GM19463 (cell line): ENCODE data around the gene TMEM219.
"Not testable (repeated sequence)": the region's sequence is repeated elsewhere in the genome, so short reads cannot be mapped to it uniquely, and the experiment has no call there.

Source experiments
- ATAC-seq: cut with Tn5 transposase; IDR thresholded peaks from one replicate; pipeline ENCODE4 v1.9.1; 2021; ENCODE audit warnings: mild to moderate bottlenecking, moderate library complexity; ENCODE audit not compliant: unreplicated experiment

The TMEM219 gene

DNA sequence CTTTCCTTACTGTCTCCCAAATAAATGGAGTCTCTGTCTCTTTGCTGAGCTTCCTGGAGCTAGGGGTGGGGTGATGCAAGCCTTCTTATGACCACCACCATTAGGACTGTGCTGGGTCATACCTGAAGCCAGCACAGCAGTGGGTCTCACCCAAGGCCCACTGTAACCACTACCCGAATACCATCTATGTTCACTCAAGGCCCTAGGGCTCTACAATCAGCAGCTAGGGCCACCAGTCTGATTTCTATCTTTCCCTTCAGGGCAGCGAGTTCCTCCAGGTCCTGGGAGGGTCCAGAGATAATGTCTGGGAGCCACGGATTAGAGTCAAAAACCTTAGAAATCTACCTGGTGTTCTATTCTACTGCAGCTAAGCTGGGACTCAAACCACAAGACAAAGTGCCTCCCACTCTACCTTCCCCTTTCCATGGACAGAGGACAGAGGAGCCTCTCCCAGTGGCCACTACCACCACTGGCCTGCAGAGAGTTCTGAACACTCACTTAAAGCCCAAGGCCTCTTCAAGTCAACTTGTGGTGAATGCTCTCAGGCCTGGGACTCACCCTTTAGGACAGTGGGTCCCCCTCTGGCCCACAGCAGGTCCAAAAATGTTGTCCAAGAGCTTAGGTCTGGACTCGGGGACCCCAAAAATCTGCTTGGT is 10.9 kb upstream of the TMEM219 start:
- no peak for ATAC-seq

DNA sequence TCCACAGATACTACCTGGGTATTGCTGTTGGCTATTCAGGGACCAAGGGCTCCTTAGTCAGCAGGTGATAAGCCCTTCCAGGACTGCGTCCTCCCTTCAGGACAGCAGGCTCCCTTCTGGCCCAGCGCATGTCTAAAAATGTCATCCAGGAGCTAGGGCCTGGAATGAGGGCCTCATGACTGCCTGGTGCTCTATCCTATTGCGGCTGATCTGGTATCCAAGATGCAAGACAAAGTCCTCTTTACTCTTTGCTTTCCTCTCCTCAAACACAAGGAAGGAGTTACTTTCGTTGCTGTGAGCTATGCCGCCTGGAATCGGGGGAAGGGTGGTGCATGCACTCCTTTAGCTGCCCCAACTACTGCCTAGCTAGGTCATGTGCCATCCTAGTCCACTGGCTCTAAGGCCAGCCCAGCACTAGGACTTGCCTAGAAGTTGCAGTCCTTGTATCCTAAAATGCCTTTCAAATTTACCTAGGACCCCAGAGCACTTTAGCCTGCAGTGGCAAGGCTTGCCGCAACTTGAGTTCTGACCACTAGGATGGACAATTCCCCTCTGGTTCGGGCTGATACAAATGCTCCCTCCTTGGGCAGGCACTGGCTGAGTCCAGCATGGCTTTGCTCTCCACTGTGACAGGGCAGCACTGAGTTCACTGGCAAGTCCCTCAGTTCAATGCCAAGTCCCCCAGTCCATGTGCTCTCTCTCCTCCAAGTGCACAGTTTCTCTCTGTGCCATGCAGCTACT is 10.1 kb upstream of the TMEM219 start:
- ATAC-seq: no peak

DNA sequence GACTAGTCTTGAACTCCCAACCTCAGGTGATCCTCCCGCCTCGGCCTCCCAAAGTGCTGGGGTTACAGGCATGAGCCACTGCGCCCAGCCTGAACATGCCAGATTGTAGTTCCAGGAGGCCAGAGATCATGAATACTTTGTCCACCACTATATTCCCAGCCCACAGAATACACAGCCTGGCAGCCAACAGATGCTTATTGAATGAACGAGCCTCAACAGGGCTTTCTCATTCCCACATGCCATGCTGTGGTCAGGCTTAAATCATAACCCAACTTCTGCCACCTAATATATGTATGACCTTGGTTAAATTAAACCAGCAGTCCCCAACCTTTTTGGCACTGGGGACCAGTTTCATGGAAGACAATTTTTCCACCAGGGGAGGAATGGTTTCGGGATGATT is 3.1 kb upstream of the TMEM219 start:
- ATAC-seq: no peak

DNA sequence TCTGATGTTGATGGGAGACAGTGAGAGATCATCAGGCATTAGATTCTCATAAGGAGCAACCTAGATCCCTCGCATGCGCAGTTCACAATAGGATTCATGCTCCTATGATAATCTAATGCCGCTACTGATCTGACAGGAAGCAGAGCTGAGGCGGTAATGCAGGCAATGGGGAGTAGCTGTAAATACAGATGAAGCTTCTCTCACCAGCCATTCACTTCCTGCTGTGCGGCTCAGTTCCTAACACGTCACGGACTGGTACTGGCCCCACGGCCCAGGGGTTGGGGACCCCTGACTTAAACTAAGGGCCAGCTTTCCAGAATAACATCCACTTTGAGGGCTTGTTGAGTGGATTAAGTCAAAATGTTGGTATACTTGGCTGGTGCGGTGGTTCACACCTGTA is 2.6 kb upstream of the TMEM219 start:
- ATAC-seq: no peak

DNA sequence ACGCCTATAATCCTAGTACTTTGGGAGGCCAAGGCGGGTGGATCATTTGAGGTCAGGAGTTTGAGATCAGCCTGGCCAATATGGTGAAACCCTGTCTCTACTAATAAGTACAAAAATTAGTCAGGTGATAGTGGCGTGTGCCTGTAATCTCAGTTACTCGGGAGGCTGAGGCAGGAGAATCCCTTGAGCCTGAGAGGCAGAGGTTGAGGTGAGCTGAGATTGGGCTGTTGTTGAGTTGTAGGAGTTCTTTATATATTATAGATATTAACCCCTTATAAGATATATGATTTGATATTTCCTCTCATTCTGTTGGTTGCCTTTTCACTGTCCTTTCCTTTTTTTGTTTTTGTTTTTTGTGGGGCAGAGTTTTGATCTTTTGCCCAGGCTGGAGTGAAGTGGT is 2.1 kb upstream of the TMEM219 start:
- ATAC-seq: not testable (repeated sequence)

DNA sequence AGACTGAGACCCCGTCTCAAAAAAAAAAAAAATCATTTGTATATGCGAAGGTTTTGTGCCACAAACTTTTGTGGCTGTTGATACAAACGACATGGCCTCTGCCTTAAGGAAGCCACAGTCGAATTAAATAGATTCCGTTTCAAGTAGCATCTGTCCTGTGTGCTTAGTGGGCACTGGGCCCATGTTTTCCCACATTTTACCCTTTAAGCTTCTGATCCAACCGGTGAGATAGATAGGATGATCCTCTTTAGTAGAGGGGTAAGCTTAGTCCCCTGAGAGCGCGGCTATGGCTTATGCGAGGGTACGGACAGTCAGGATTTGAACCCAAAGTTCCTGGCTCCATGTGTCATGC is 776 bp upstream of the TMEM219 start:
- ATAC-seq: no peak

DNA sequence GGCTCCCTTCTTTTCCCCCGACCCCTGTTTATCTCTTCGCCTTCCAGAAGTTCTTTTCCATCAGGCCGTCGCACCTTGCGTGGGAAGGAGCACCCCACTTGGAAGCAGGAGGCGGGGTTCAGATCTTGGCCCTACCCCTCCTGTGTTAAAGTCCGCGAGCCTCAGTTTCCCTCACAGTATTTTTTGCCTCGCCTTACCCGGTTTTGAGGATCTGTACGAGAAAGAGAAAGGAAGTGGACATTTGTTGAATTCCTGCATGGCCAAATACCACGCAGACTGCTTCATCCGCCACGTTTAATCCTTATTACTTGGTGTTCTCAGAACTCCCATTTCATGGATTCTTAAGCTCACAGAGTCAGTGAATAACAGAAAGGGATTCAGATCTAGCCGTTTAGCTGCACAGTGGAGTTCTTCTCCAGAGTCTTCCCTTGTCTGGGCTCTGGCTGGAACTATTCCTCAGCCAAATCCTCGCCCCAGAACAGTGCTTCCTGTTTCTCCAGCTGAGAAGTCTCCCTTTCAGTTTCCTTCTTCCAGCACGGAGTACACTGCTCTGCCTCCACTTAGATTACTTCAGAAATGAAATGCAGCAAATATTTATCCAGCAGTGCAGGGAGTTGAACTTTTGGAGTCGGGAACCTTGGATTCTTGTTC is 590 bp downstream of the TMEM219 start:
- ATAC-seq: no peak

DNA sequence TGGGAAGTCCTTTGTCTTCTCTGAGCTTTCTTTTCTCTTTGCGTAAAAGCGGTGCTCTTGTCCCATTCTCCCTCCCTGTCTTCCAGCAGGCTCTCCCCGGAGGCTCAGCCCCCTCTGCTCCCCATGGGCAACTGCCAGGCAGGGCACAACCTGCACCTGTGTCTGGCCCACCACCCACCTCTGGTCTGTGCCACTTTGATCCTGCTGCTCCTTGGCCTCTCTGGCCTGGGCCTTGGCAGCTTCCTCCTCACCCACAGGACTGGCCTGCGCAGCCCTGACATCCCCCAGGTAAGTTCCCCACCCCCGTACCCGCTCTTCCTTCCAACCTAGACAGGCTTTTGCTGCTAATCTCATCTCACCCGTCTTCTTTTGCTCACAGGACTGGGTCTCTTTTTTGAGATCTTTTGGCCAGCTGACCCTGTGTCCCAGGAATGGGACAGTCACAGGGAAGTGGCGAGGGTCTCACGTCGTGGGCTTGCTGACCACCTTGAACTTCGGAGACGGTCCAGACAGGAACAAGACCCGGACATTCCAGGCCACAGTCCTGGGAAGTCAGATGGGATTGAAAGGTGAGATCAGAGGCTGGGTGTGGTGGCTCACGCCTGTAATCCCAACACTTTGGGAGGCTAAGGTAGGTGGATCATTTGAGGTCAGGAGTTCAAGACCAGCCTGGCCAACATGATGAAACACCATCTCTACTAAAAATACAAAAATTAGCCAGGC is 1.3 kb downstream of the TMEM219 start:
- no peak for ATAC-seq

DNA sequence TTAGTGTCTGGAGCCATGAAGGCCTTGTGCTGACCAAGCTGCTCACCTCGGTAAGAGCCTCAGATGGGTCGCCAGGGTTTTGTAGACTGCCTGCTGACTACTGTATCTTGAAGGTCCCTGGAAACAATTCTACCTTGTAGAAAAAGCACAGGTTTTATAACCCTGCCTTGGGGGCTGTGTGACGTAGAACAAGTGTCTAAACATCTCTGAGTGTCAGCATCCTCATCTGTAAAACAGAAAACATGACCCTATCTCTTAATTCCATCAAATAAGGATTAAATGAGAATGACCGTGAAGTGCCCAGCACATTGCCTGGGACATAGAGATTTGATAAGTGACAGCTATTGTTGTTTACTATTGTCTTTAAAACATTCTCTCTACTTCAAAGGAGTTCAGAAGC is 6.3 kb downstream of the TMEM219 start:
- ATAC-seq: no peak

DNA sequence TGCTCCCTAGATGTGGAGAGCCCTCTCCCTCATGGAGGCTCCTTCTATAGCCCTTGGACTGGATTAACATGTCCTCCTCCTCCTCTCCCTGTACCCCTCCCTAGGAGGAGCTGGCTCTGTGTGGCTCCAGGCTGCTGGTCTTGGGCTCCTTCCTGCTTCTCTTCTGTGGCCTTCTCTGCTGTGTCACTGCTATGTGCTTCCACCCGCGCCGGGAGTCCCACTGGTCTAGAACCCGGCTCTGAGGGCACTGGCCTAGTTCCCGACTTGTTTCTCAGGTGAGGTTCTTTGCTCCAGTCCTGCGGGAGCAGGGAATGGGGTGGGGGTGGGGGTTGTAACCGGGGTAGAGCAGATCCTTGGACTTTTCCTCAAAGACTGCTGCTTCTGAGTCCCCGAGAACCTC is 9.4 kb downstream of the TMEM219 start:
- ATAC-seq: no peak

DNA sequence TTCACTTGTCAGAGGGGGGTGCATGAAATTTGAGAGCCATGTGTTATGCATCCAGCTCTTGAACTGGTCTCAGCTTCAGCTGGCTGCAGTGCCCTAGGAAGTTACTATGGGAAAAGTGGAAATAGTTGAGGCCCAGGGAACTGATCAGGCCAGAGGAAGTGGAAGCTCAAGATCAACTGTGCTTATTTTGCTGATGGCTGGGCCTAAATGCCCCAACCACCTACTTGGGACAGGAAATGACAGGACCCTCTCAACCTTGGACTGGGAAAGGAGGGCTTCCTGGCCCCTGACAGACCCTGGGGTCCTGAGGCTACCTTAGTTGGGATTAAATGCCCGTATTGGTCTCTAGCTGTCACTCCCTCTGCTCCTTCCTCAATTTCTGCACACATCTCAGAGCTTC is 10.6 kb downstream of the TMEM219 start:
- no peak for ATAC-seq

DNA sequence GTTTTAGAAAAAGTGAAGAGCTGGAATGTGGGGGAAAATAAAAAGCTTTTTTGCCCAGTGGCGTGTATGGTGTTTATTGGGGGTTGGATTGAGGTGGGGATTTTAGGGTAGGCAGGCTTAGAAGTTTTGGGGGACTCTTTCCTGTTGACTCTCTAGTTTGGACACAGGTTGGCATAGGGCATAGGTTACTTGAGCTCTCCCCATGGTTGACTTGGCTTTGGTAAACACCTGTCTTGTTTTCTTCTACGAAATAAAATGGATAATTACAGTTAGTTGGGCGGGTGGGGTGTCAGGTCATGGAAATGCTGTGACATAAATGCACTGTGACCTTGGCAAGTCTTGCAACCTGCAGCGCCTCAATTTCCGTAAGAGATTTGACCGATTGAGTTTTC is 11.1 kb downstream of the TMEM219 start:
- ATAC-seq: no peak

DNA sequence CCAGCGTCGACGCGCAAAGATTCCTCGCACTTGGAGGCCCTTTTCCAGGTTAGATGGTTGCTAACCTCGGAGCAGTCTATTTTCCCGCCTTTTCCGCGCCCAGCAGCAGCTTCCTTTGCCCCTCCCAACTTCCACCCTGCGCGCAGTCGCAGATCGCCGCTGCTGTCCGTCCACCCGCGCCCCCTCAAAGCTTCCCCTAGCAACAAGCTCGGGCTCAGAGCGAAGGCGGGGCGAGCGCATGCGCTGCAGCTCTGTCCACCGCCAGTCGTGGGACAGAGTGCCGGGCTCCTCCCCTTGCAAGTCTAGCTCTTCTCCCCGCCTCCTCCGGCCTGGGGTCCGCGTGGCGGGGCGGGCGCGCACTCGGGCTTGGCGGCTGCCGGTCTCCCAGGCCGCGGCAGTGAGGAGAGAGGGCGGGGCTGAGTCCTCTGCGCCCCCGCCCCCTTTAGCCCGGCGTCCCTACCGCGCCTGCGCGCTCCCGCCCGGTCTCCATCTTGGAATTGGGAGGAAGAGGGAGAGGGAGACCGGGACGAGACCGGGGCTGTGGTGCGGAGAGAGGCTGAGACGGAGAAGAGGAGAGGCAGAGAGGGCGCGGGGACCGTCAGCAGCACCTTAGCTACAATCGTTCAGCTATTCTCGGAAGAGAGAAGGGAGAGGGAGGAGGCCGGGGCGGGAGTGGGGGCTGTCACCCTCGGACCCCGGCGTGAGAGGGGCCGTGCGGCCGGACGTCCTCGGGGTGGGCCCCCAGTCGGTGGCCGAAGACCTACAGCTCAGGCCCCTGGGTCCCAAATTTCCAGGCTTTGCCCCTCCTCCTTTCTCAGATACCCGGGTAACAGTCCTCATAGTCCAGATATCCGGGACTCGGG is 11.7 kb downstream of the TMEM219 start, which contains the start of gene TAOK2:
Gene TAOK2, plus strand, starts transcription at position 485 of the 863 bp plus-strand sequence. CDS start 3,905 bp downstream, outside the sequence.
- peak; percentile 87 for ATAC-seq

DNA sequence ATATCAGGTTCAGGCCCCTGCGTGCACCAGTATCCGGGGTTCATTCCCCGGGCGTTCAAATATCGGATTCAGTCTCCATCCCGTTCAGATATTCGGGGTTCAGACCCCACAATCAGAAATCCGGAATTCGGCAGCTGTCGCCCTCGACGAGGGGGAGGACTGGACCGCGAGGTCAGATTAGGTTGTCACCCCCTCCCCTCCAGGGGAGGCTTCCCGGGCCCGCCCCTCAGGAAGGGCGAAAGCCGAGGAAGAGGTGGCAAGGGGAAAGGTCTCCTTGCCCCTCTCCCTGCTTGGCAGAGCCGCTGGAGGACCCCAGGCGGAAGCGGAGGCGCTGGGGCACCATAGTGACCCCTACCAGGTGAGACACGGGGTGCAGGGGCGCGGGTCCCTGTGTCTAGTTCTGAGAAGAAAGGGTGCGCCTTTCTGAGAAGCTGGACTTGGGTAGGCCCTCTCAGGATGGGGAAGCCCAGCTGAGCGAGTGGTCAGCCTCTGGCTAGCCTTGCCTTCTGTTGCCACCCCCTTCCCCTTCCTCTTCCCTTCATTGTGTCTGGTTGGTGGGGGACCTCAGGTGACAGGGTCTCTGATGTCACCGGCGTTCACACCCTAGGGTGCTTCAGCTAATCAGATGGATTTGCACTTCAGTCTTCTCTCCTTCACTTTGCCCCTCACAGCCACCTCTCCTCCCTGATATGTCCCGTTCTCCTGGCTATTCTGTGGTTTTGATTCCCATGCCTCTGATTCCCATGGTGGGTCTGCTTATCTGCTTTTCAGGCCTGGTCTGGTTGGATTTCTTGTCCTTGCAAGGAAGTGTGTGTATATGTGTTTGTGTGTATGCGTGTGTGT is 12.6 kb downstream of the TMEM219 start:
- ATAC-seq: no peak

DNA sequence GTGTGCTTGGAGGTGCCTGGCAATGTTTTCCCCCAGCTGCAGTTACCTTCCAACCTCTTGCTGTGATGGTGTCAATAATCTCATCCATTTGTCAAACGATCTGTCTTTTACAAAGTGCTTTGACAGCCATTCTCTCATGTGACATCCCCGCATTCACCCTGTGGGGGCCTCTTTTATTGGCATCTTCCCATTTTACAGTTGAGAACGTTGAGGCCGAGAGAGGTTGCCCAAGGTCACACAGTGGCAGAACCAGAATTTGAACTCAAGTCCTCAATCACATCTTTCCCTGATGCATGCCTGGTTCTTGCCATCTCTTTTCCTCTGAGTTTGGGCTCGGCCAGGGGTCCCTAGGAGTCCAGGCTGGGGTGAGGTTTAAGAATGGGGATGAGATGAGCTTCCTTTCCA is 13.3 kb downstream of the TMEM219 start:
- no peak for ATAC-seq

DNA sequence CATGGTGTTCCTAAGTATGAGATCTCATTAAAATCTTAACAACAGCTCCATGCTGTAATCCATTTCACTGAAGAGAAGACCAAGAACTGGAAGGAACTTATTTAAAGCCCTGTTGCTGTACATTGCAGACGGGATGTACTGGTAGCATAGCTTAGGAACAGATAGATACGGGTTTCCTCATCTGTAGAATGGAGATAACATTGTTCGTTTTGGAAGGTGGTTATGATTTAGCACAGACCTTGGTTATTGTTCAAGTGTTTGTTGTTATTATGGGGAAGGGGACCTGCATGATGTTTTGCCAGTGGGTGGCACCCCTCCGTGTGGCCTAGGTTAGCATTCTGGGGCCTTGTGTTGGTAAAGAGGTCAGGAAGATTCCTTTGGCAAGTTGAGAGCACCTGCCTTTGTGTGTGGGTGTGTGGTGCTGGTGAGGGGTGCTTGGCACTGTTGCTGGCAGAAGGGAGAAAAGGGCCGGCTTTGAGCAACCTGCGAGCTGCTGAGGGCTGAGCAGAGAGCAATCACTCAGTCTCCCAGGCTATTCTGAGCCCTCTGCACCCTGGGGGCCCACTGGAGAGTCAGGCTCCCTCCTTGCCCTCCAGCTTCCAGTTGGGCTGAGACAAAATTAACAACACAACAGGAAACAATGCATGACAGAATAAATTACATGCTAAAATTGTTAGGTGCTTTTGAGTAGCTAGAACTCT is 14.1 kb downstream of the TMEM219 start:
- ATAC-seq: no peak

DNA sequence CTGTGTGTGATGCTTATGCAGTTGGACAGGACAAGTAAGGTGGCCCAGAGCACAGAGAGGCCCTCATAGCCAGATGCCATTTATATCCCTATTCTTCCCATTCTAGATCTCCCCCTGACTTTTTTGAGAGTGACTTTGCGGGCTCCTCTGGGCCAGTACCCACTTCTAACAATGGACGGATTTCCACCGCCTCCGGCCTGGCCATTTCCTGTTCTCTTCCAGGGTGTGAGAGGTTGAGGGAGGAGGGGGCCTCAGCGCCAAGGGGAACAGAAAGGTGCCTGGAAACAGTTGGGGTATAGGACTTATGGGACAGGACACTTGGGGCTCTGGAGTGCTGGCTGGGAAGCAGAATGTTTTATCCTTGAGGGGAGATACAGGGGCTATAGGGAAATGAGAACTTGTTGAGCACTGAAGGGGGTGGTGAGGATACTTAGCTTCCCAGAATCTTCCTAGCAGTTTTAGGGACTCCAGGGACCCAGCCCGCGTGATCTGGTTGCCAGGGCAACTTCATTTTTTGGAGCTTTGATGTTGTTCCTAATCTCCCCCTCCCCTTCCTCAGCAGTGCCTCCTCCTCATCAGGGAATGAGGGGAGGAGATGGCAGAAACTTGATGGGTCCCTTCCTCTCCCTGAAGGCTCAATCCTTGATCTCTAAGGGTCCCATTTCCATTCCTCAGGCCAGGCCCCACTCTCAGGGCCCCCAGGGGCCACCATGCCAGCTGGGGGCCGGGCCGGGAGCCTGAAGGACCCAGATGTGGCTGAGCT is 15.4 kb downstream of the TMEM219 start:
- ATAC-seq: no peak

DNA sequence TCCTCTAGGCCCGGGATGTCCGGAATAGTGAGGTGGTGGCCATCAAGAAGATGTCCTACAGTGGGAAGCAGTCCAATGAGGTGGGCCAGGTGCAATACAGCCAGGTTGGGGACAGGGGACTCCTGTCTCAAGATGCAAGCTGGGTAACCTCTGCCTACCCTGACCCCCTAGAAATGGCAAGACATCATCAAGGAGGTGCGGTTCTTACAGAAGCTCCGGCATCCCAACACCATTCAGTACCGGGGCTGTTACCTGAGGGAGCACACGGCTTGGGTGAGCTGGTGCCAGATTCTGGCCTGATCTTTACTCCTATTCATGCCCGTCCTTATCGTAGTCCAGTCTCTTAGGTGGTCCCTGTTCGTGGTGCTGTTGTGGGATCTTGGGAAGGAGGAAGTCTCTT is 16.2 kb downstream of the TMEM219 start:
- ATAC-seq: no peak
